WERI-Rb-1 (cell line): ENCODE data around the gene HAUS2.

Experiments used
- DNase-seq: peaks from one replicate; pipeline ENCODE4 v3.0.0-alpha.2; 2020
- H3K27ac ChIP-seq: fragments of 250-450 bp; sonication (Bioruptor Pico); 2 replicates; pipeline ENCODE4 v1.5.1; 2020; ENCODE audit warnings: mild to moderate bottlenecking, moderate library complexity
- H3K27me3 ChIP-seq: fragments of 250-450 bp; sonication (Bioruptor Pico); 2 replicates; pipeline ENCODE4 v1.5.1; 2021; ENCODE audit warnings: mild to moderate bottlenecking, low read depth, moderate library complexity; ENCODE audit not compliant: insufficient read depth, severe bottlenecking
- H3K36me3 ChIP-seq: fragments of 250-450 bp; sonication (Bioruptor Pico); 2 replicates; pipeline ENCODE4 v1.5.1; 2020; ENCODE audit warnings: mild to moderate bottlenecking, moderate library complexity
- H3K4me3 ChIP-seq: 2 replicates; pipeline ENCODE4 v1.5.1; 2011; ENCODE audit warnings: low read depth, mild to moderate bottlenecking, control low read depth, low read length
- H3K9me3 ChIP-seq: fragments of 250-450 bp; sonication (Bioruptor Pico); 2 replicates; pipeline ENCODE4 v1.5.1; 2021; ENCODE audit warnings: mild to moderate bottlenecking, moderate library complexity; ENCODE audit not compliant: severe bottlenecking
- CTCF ChIP-seq: IDR thresholded peaks from 2 replicates; pipeline ENCODE4 v1.5.1; 2011; ENCODE audit warnings: low read depth, mild to moderate bottlenecking, control low read depth, inconsistent platforms, low read length

HAUS2 gene

GRCh38 chr15:42608110-42608531 is 59.5 kb downstream of the HAUS2 start:
- Histone ChIP-seq H3K4me3 (no peak overlapping the region), H3K36me3 (peaks cover 9% of the 10 kb centered on the region), H3K27me3 (no peaks in the 10 kb centered on the region), H3K27ac (no peak overlapping the region), H3K9me3 (no peaks in the 10 kb centered on the region)
- DNase-seq = no peak
- TF ChIP-seq CTCF = no peak

GRCh38 chr15:42608752-42609488 is 60.3 kb downstream of the HAUS2 start:
- Histone ChIP-seq H3K36me3 (peaks cover 7% of the 10 kb centered on the region), H3K9me3 (no peaks in the 10 kb centered on the region), H3K27ac (no peak overlapping the region), H3K27me3 (no peaks in the 10 kb centered on the region), H3K4me3 (no peak overlapping the region)
- DNase-seq = no peak
- TF ChIP-seq CTCF = no peak

- Histone ChIP-seq H3K36me3 (peaks cover 3% of the 10 kb centered on the region), H3K27ac (no peak overlapping the region), H3K9me3 (no peaks in the 10 kb centered on the region), H3K27me3 (no peaks in the 10 kb centered on the region), H3K4me3 (no peak overlapping the region)
- TF ChIP-seq CTCF = no peak
- no peak for DNase-seq
Measured at GRCh38 chr15:42611532-42611931, 62.9 kb downstream of the HAUS2 start.

GRCh38 chr15:42612367-42612912 is 63.8 kb downstream of the HAUS2 start:
- no peak overlapping the region for H3K27ac ChIP-seq
- H3K9me3 ChIP-seq = no peaks in the 10 kb centered on the region
- H3K4me3 ChIP-seq = no peak overlapping the region
- DNase-seq = no peak
- H3K36me3 ChIP-seq = peaks cover 3% of the 10 kb centered on the region; the same call in 1 of the 2 replicates
- no peak for TF ChIP-seq CTCF
- H3K27me3 ChIP-seq = no peaks in the 10 kb centered on the region

- peaks cover 11% of the 10 kb centered on the region; the same call in 1 of the 2 replicates for H3K36me3 ChIP-seq
- no peak overlapping the region for H3K27ac ChIP-seq
- no peak for DNase-seq
- H3K4me3 ChIP-seq = no peak overlapping the region
- no peaks in the 10 kb centered on the region for H3K9me3 ChIP-seq
- H3K27me3 ChIP-seq = no peaks in the 10 kb centered on the region
- no peak for TF ChIP-seq CTCF
Measured at GRCh38 chr15:42616107-42616506, 67.5 kb downstream of the HAUS2 start.
